GM12878 (cell line): ENCODE results near the gene TMEM26.

Experiments used
- BCL11A ChIP-seq: IDR thresholded peaks from 2 replicates; pipeline ENCODE4 v1.6.1; 2011; ENCODE audit warnings: low read depth, low read length
- EZH2 ChIP-seq: IDR thresholded peaks from 2 replicates; pipeline ENCODE4 v1.6.1; 2012; ENCODE audit warnings: low read depth, mild to moderate bottlenecking, control low read depth, inconsistent platforms, low read length, borderline replicate concordance; ENCODE audit not compliant: control insufficient read depth
- NFXL1 ChIP-seq: fragments of 450-650 bp; IDR thresholded peaks from 2 replicates; pipeline ENCODE4 v1.6.1; 2017; ENCODE audit warnings: antibody characterized with exemption, mild to moderate bottlenecking, borderline replicate concordance
- POLR2A ChIP-seq: IDR thresholded peaks from 2 replicates; pipeline ENCODE4 v1.6.1; 2011; ENCODE audit warnings: low read depth, mild to moderate bottlenecking, low read length
- SIN3A ChIP-seq: IDR thresholded peaks from 2 replicates; pipeline ENCODE4 v1.6.1; 2012; ENCODE audit warnings: low read depth, low read length, improper control_type of control experiment
- TCF12 ChIP-seq: IDR thresholded peaks from 2 replicates; pipeline ENCODE4 v1.6.1; 2011; ENCODE audit warnings: low read depth, mild to moderate bottlenecking, low read length
- YY1 ChIP-seq: IDR thresholded peaks from 2 replicates; pipeline ENCODE4 v1.6.1; 2011; ENCODE audit warnings: low read depth, mild to moderate bottlenecking, low read length
- TF ChIP-seq, protein P1 (sequence below), 3 experiments: IDR thresholded peaks in 2 of 3; conservative IDR thresholded peaks in 1 of 3; 2 replicates each; pipeline ENCODE4 v1.5.1; 2011; ENCODE audit warnings: low read depth in 3 of 3, low read length in 3 of 3, mild to moderate bottlenecking in 3 of 3, control low read depth in 2 of 3, moderate library complexity in 2 of 3, inconsistent platforms in 1 of 3, mixed read lengths in 1 of 3; ENCODE audit not compliant: control insufficient read depth in 2 of 3, insufficient read depth in 1 of 3; ENCODE audit errors: extremely low read depth in 1 of 3
- TF ChIP-seq, protein P2 (sequence below): fragments of 450-650 bp; IDR thresholded peaks from 2 replicates; pipeline ENCODE4 v1.6.1; 2017; ENCODE audit warnings: antibody characterized with exemption, mild to moderate bottlenecking, moderate library complexity

DNA sequence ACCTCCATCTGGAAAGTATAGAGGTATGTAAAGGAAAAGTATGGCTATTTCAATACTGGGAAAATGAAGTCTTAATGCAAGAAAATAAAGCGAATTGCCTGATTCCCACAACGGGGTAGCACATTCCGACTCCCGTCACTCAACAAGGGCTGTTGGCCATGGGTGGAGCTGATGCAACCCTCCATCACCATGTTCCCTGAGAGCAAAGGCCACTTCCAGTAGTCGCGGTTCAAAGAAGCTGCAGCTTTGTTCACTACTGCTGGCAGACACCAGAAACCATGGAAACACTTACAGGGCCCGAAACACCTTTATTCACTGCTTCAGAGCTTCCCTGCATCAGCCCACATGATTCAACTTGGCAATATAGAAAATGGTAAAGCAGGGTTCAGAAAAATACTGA lies 44.0 kb downstream of the TMEM26 start:
- no peak for TF ChIP-seq POLR2A
- TF ChIP-seq, protein P1, sequence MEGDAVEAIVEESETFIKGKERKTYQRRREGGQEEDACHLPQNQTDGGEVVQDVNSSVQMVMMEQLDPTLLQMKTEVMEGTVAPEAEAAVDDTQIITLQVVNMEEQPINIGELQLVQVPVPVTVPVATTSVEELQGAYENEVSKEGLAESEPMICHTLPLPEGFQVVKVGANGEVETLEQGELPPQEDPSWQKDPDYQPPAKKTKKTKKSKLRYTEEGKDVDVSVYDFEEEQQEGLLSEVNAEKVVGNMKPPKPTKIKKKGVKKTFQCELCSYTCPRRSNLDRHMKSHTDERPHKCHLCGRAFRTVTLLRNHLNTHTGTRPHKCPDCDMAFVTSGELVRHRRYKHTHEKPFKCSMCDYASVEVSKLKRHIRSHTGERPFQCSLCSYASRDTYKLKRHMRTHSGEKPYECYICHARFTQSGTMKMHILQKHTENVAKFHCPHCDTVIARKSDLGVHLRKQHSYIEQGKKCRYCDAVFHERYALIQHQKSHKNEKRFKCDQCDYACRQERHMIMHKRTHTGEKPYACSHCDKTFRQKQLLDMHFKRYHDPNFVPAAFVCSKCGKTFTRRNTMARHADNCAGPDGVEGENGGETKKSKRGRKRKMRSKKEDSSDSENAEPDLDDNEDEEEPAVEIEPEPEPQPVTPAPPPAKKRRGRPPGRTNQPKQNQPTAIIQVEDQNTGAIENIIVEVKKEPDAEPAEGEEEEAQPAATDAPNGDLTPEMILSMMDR (IDR thresholded peaks at IDR 0.05 in 2 of 3, conservative IDR thresholded peaks at IDR 0.05 in 1 of 3; ENCODE audit: control insufficient read depth in 2 of 3, extremely low read depth in 1 of 3, insufficient read depth in 1 of 3, low read depth in 3 of 3, low read length in 3 of 3) = no peak
- TF ChIP-seq, protein P2, sequence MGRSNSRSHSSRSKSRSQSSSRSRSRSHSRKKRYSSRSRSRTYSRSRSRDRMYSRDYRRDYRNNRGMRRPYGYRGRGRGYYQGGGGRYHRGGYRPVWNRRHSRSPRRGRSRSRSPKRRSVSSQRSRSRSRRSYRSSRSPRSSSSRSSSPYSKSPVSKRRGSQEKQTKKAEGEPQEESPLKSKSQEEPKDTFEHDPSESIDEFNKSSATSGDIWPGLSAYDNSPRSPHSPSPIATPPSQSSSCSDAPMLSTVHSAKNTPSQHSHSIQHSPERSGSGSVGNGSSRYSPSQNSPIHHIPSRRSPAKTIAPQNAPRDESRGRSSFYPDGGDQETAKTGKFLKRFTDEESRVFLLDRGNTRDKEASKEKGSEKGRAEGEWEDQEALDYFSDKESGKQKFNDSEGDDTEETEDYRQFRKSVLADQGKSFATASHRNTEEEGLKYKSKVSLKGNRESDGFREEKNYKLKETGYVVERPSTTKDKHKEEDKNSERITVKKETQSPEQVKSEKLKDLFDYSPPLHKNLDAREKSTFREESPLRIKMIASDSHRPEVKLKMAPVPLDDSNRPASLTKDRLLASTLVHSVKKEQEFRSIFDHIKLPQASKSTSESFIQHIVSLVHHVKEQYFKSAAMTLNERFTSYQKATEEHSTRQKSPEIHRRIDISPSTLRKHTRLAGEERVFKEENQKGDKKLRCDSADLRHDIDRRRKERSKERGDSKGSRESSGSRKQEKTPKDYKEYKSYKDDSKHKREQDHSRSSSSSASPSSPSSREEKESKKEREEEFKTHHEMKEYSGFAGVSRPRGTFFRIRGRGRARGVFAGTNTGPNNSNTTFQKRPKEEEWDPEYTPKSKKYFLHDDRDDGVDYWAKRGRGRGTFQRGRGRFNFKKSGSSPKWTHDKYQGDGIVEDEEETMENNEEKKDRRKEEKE = no peak
- no peak for TF ChIP-seq BCL11A
- TF ChIP-seq YY1 = no peak
- TF ChIP-seq EZH2 = no peak
- no peak for TF ChIP-seq SIN3A
- no peak for TF ChIP-seq TCF12
- no peak for TF ChIP-seq NFXL1
